Prostate gland (tissue), 2 donors: Measurements from ENCODE around the gene OTUD7B.

Experiments used
- CTCF ChIP-seq, 4 experiments: fragments of 200-600 bp in 2 of 4; fragments of 450-650 bp in 2 of 4; sonication (generic) in 2 of 4; IDR thresholded peaks; 1 replicate in 3 of 4; 2 replicates in 1 of 4; pipeline ENCODE4 v1.5.1; 2016 to 2019; ENCODE audit warnings: antibody characterized with exemption in 4 of 4, mild to moderate bottlenecking in 2 of 4, moderate library complexity in 2 of 4
- POLR2A ChIP-seq: fragments of 450-650 bp; IDR thresholded peaks from one replicate; pipeline ENCODE4 v1.6.1; 2016; ENCODE audit warnings: antibody characterized with exemption, mild to moderate bottlenecking

GRCh38 chr1:149888247-149888998 is 122.1 kb downstream of the OTUD7B start:
- TF ChIP-seq CTCF (IDR thresholded peaks at IDR 0.05) (peak; percentile 32 to 74 (median 64)), POLR2A (peak; percentile 75)
